HG03521 (cell line): ENCODE results near the gene LGALS7.

ENCODE experiments used
- ATAC-seq: cut with Tn5 transposase; IDR thresholded peaks from one replicate; pipeline ENCODE4 v1.9.1; 2021; ENCODE audit warnings: mild to moderate bottlenecking, moderate library complexity; ENCODE audit not compliant: unreplicated experiment

The LGALS7 gene

GRCh38 chr19:38728752-38729541, 44.4 kb downstream of the LGALS7 start:
- ATAC-seq = no peak

- ATAC-seq = no peak
Observed at GRCh38 chr19:38727868-38728660, 45.3 kb downstream of the LGALS7 start.

- no peak for ATAC-seq
Observed at GRCh38 chr19:38727306-38727867, 45.9 kb downstream of the LGALS7 start.

GRCh38 chr19:38726761-38727301, 46.5 kb downstream of the LGALS7 start:
- no peak for ATAC-seq

GRCh38 chr19:38726284-38726673, 47.0 kb downstream of the LGALS7 start:
- ATAC-seq = no peak

GRCh38 chr19:38725469-38726283, 47.6 kb downstream of the LGALS7 start:
- ATAC-seq = no peak

- ATAC-seq = no peak
Observed at GRCh38 chr19:38723990-38724854, 49.1 kb downstream of the LGALS7 start.

- ATAC-seq = no peak
Observed at GRCh38 chr19:38723606-38723965, 49.7 kb downstream of the LGALS7 start.

- ATAC-seq = no peak
Observed at GRCh38 chr19:38722947-38723605, 50.2 kb downstream of the LGALS7 start.

GRCh38 chr19:38721979-38722773, 51.1 kb downstream of the LGALS7 start:
- no peak for ATAC-seq

- ATAC-seq = no peak
Observed at GRCh38 chr19:38721496-38721895, 51.8 kb downstream of the LGALS7 start.
